Right lobe of liver (tissue), 4 donors: ENCODE measurements around the gene RNF166.

Experiments
- POLR2A ChIP-seq: fragments of 450-650 bp; IDR thresholded peaks from one replicate; pipeline ENCODE4 v1.6.1; 2017; ENCODE audit warnings: antibody characterized with exemption, mild to moderate bottlenecking
- TF ChIP-seq, protein P1 (sequence below), 4 donors: fragments of 200-600 bp in 3 of 4; fragments of 450-650 bp in 1 of 4; IDR thresholded peaks; one replicate each; pipeline versions ENCODE4 v1.5.1 to v1.8.0; 2016 to 2022; ENCODE audit warnings: antibody characterized with exemption in 4 of 4, mild to moderate bottlenecking in 2 of 4
- donor health status: DM: no; HTN: no; CAD: no.
- donor health status: DM: no; HTN: no; CAD: no.
- donor health status: DM: no; HTN: yes; CAD: no.

DNA sequence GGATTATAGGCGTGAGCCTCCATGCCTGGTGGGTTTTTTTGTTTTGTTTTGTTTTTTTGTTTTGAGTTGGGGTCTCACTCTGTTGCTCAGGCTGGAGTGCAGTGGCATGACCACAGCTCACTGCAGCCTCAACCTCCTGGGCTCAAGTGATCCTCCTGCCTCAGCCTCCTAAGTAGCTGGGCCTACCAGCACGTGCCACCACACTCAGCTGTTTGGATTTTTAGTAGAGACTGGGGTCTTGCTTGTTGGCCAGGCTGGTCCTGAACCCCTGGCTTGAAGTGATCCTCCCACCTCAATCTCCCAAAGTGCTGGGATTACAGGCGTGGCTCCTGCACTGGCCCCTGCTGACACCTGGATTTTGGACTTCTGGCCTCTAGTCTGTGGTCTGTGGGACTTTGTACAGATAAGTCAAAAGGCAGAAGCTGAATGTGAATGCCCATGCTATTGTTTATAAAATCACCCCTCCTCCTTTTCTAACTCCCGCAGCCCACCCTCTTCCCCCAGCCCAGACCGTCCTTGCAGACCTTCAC, 25.6 kb downstream of the RNF166 start:
- TF ChIP-seq, protein P1, sequence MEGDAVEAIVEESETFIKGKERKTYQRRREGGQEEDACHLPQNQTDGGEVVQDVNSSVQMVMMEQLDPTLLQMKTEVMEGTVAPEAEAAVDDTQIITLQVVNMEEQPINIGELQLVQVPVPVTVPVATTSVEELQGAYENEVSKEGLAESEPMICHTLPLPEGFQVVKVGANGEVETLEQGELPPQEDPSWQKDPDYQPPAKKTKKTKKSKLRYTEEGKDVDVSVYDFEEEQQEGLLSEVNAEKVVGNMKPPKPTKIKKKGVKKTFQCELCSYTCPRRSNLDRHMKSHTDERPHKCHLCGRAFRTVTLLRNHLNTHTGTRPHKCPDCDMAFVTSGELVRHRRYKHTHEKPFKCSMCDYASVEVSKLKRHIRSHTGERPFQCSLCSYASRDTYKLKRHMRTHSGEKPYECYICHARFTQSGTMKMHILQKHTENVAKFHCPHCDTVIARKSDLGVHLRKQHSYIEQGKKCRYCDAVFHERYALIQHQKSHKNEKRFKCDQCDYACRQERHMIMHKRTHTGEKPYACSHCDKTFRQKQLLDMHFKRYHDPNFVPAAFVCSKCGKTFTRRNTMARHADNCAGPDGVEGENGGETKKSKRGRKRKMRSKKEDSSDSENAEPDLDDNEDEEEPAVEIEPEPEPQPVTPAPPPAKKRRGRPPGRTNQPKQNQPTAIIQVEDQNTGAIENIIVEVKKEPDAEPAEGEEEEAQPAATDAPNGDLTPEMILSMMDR (IDR thresholded peaks at IDR 0.05): no peak
- no peak for TF ChIP-seq POLR2A
